Ectodermal cell (in vitro differentiated cells): Measurements from ENCODE around the gene APPL2.

ENCODE experiments used
- H3K27ac ChIP-seq: 2 replicates; pipeline ENCODE4 v1.7.0; 2013; ENCODE audit warnings: mild to moderate bottlenecking, low read depth, low read length; ENCODE audit not compliant: insufficient read depth, poor library complexity, severe bottlenecking
- H3K27me3 ChIP-seq: 2 replicates; pipeline ENCODE4 v1.7.0; 2013; ENCODE audit warnings: mild to moderate bottlenecking, low read length; ENCODE audit not compliant: insufficient read depth, control insufficient read depth, poor library complexity, severe bottlenecking
- H3K36me3 ChIP-seq: one replicate; pipeline ENCODE4 v1.7.0; 2013; ENCODE audit warnings: low read length; ENCODE audit not compliant: control insufficient read depth, insufficient read depth
- H3K4me1 ChIP-seq: one replicate; pipeline ENCODE4 v1.7.0; 2013; ENCODE audit warnings: low read length; ENCODE audit not compliant: control insufficient read depth, insufficient read depth
- H3K4me3 ChIP-seq: 2 replicates; pipeline ENCODE4 v1.7.0; 2013; ENCODE audit warnings: low read depth, low read length, control low read depth; ENCODE audit not compliant: insufficient read depth
- H3K9me3 ChIP-seq: 2 replicates; pipeline ENCODE4 v1.7.0; 2013; ENCODE audit warnings: mild to moderate bottlenecking, low read length, moderate library complexity; ENCODE audit not compliant: control insufficient read depth
- WGBS, 2 experiments: methylation state at CpG; one replicate each; pipeline ENCODE4 v1.1.7; 2013; ENCODE audit warnings: missing lambda C conversion rate in 2 of 2; 5-methylcytosine and 5-hydroxymethylcytosine counted together

The APPL2 gene

DNA sequence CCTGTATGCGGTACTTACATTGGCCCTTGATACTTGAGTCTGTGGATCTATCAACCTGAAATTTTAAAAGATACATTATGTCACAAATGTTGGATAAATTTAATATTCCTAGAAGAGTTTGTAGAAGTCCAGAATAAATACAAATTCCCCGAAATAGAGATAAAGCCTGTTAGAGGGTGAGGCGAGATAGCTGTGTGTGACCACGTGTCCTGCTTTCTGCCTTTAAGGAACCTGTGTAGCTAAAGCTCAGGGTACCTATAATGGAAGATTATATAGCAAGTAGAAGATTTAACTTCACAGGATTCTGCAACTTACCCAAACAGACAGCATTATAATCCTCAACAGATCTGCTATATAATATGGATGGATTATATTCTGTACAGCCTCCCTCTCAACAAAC is 58.8 kb downstream of the APPL2 start:
- no peak overlapping the region for H3K4me3 ChIP-seq
- H3K4me1 ChIP-seq = no peaks in the 10 kb centered on the region
- H3K27ac ChIP-seq = no peak overlapping the region
- H3K9me3 ChIP-seq = no peaks in the 10 kb centered on the region
- 95 to 98% methylated on average over 3 to 4 of the region's 4 CpGs for WGBS, 2 experiments
- peaks cover 6% of the 10 kb centered on the region for H3K36me3 ChIP-seq
- H3K27me3 ChIP-seq = no peaks in the 10 kb centered on the region

- no peaks in the 10 kb centered on the region for H3K9me3 ChIP-seq
- H3K4me1 ChIP-seq = no peaks in the 10 kb centered on the region
- H3K4me3 ChIP-seq = no peak overlapping the region
- 89 to 97% methylated on average over 2 of the region's 2 CpGs for WGBS, 2 experiments
- H3K36me3 ChIP-seq = peaks cover 6% of the 10 kb centered on the region
- H3K27ac ChIP-seq = no peak overlapping the region
- H3K27me3 ChIP-seq = no peaks in the 10 kb centered on the region
Measured at GRCh38 chr12:105175397-105175990, 60.5 kb downstream of the APPL2 start.

- Histone ChIP-seq H3K36me3 (peaks cover 4% of the 10 kb centered on the region), H3K27ac (no peak overlapping the region), H3K9me3 (no peaks in the 10 kb centered on the region), H3K27me3 (no peaks in the 10 kb centered on the region), H3K4me3 (no peak overlapping the region), H3K4me1 (no peaks in the 10 kb centered on the region)
- 93 to 95% methylated on average over 6 of the region's 6 CpGs for WGBS, 2 experiments
Measured at GRCh38 chr12:105171691-105172436, 64.1 kb downstream of the APPL2 start.

- H3K4me1 ChIP-seq = no peaks in the 10 kb centered on the region
- H3K27me3 ChIP-seq = no peaks in the 10 kb centered on the region
- H3K9me3 ChIP-seq = no peaks in the 10 kb centered on the region
- WGBS, 2 experiments = 93 to 100% methylated on average over 1 to 3 of the region's 3 CpGs
- H3K36me3 ChIP-seq = peaks cover 4% of the 10 kb centered on the region
- no peak overlapping the region for H3K4me3 ChIP-seq
- H3K27ac ChIP-seq = no peak overlapping the region
Measured at GRCh38 chr12:105170139-105170538, 65.8 kb downstream of the APPL2 start.

- Histone ChIP-seq H3K4me3 (no peak overlapping the region), H3K4me1 (no peaks in the 10 kb centered on the region), H3K9me3 (no peaks in the 10 kb centered on the region), H3K27me3 (no peaks in the 10 kb centered on the region), H3K27ac (no peak overlapping the region), H3K36me3 (peaks cover 13% of the 10 kb centered on the region)
Measured at GRCh38 chr12:105168006-105168405, 68.0 kb downstream of the APPL2 start.

GRCh38 chr12:105167346-105167745 is 68.6 kb downstream of the APPL2 start:
- no peak overlapping the region for H3K4me3 ChIP-seq
- no peak overlapping the region for H3K27ac ChIP-seq
- H3K9me3 ChIP-seq = no peaks in the 10 kb centered on the region
- no peaks in the 10 kb centered on the region for H3K27me3 ChIP-seq
- H3K36me3 ChIP-seq = peaks cover 13% of the 10 kb centered on the region
- H3K4me1 ChIP-seq = no peaks in the 10 kb centered on the region

- Histone ChIP-seq H3K9me3 (no peaks in the 10 kb centered on the region), H3K27ac (no peak overlapping the region), H3K36me3 (peaks cover 15% of the 10 kb centered on the region), H3K4me1 (no peaks in the 10 kb centered on the region), H3K4me3 (no peak overlapping the region), H3K27me3 (no peaks in the 10 kb centered on the region)
- WGBS, 2 experiments = 95 to 100% methylated on average over 1 of the region's 1 CpG
Measured at GRCh38 chr12:105166736-105167135, 69.2 kb downstream of the APPL2 start.

DNA sequence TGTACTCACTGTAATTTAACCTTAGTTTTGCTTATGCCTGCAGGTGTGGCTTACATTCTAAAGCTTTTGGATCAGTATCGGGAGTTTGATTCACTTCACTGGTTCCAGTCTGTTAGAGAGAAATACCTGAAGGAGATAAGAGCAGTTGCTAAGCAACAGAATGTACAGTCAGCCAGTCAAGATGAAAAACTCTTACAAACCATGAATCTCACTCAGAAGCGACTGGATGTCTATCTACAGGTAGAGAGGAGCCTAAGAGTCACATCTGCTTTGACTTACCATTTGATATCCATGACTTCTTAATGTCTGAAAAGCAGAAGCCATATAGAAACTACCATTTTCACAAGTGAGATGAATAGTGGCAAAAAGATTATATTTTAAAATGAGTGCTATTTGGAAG is 71.9 kb downstream of the APPL2 start:
- Histone ChIP-seq H3K27me3 (no peaks in the 10 kb centered on the region), H3K27ac (no peak overlapping the region), H3K4me1 (no peaks in the 10 kb centered on the region), H3K9me3 (no peaks in the 10 kb centered on the region), H3K4me3 (no peak overlapping the region), H3K36me3 (peaks cover 20% of the 10 kb centered on the region)
- WGBS, 2 experiments = 91 to 97% methylated on average over 2 of the region's 2 CpGs

- Histone ChIP-seq H3K36me3 (peaks cover 21% of the 10 kb centered on the region), H3K4me3 (no peak overlapping the region), H3K4me1 (no peaks in the 10 kb centered on the region), H3K9me3 (no peaks in the 10 kb centered on the region), H3K27ac (no peak overlapping the region), H3K27me3 (no peaks in the 10 kb centered on the region)
- whole genome bisulfite sequencing, 2 experiments = 99 to 100% methylated on average over 3 of the region's 3 CpGs
Measured at GRCh38 chr12:105162174-105162573, 73.8 kb downstream of the APPL2 start.

DNA sequence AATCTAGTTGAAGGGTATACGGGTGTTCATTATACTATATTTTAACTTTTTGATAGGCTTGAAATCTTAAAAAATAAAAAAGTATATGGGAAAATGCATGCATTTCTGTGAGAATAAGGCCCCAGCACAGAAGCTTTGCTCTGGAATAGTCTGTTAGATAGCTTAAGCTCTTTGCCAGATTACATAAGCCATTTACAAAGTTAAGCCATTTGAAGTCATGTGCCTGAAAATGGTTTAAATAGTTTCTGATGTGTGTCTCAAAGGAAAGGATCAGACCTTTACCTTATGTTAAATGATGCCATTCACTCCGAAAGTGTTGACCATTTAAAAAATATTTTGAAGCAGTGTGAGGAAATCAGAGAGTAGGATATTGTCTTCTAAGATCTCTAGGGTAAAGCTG is 77.1 kb downstream of the APPL2 start:
- Histone ChIP-seq H3K36me3 (peaks cover 13% of the 10 kb centered on the region), H3K4me1 (no peaks in the 10 kb centered on the region), H3K4me3 (no peak overlapping the region), H3K27ac (no peak overlapping the region), H3K27me3 (no peaks in the 10 kb centered on the region), H3K9me3 (no peaks in the 10 kb centered on the region)
- 91 to 100% methylated on average over 1 to 2 of the region's 2 CpGs for WGBS, 2 experiments
